ENCODE results near the gene FOXP1. TPM values are rescaled to one million over a fixed set of nuclear protein-coding genes. Genes with fewer than 3 reads are reported as not detected.

Gene FOXP1
- total and polyA plus RNA-seq, 8 donors, result 95.1 to 143 (median 123) TPM

DNA sequence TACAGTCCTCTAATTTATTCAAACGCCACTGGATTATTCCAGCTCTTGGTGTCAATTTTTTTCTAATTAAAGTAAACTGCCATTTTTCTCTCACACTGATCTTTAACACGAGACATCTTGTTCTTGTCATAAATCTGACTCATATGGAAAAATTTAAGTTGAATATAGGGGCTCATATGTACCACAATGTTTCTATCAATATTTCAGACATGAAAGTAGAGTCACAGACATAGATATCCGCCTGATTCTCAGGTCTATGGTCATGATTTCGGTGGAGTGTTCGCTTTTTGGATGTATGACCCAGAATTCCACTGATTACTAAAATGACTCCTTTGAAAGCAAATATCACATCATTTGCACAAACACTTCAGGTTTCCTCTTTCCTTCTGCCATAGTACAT is 552.8 kb downstream of the FOXP1 start:
- Histone ChIP-seq H3K4me1 (peaks cover 7 to 79% of the 10 kb centered on the region in 2 donors), H3K4me3 (no peak overlapping the region), H3K9me3 (no peaks in the 10 kb centered on the region), H3K36me3 (peaks cover 0 to 15% of the 10 kb centered on the region in 2 donors), H3K27me3 (no peaks in the 10 kb centered on the region), H3K27ac (peak overlapping the region in 1 of 2 donors; percentile 14)
- DNase-seq (no peak), ATAC-seq (no peak)
- intact Hi-C loops (cut with DNase I), result no loop called here
- TF ChIP-seq, protein P1, sequence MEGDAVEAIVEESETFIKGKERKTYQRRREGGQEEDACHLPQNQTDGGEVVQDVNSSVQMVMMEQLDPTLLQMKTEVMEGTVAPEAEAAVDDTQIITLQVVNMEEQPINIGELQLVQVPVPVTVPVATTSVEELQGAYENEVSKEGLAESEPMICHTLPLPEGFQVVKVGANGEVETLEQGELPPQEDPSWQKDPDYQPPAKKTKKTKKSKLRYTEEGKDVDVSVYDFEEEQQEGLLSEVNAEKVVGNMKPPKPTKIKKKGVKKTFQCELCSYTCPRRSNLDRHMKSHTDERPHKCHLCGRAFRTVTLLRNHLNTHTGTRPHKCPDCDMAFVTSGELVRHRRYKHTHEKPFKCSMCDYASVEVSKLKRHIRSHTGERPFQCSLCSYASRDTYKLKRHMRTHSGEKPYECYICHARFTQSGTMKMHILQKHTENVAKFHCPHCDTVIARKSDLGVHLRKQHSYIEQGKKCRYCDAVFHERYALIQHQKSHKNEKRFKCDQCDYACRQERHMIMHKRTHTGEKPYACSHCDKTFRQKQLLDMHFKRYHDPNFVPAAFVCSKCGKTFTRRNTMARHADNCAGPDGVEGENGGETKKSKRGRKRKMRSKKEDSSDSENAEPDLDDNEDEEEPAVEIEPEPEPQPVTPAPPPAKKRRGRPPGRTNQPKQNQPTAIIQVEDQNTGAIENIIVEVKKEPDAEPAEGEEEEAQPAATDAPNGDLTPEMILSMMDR (IDR thresholded peaks at IDR 0.05), result no peak

DNA sequence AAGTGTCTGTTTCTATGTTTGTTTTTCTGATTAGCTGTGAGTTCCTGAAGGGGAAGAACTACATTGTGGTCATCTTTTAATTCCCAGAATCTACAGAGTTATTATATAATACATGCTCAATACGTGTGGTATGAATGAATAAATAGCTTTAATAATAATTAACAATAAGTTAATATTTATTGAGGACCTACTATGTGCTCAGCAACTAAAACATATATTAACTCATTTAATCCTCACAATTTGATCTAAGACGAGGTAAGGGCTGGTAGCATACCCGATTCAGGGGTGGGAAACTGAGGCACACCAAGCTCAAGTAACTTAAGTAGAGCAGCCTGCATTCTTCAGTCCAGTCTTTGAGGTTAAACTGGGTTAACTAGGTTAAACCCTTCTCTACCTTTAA is 553.8 kb downstream of the FOXP1 start:
- Histone ChIP-seq H3K27me3 (no peaks in the 10 kb centered on the region), H3K27ac (no peak overlapping the region), H3K36me3 (peaks cover 0 to 8% of the 10 kb centered on the region in 2 donors), H3K4me3 (no peak overlapping the region), H3K4me1 (peaks cover 11 to 75% of the 10 kb centered on the region in 2 donors), H3K9me3 (no peaks in the 10 kb centered on the region)
- DNase-seq, result no peak
- intact Hi-C loops (cut with DNase I), result no loop called here
- TF ChIP-seq, protein P1 (IDR thresholded peaks at IDR 0.05), result no peak
- ATAC-seq, result no peak

DNA sequence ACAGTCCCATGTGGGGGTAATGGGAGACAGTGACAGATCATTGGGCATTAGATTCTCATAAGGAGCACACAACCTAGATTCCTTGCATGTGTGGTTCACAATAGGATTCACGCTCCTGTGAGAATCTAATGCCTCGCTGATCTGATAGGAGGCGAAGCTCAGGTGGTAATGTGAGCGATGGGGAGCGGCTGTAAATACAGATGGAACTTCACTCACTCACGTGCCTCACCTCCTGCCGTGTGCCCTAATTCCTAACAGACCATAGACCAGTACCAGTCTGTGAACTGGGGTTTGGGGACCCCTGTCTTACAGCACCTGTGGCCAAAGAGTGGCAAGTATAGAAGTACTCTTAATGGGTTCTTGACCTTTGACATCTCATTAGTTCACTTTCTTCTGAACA is 554.7 kb downstream of the FOXP1 start:
- peaks cover 11 to 69% of the 10 kb centered on the region in 2 donors for H3K4me1 ChIP-seq

DNA sequence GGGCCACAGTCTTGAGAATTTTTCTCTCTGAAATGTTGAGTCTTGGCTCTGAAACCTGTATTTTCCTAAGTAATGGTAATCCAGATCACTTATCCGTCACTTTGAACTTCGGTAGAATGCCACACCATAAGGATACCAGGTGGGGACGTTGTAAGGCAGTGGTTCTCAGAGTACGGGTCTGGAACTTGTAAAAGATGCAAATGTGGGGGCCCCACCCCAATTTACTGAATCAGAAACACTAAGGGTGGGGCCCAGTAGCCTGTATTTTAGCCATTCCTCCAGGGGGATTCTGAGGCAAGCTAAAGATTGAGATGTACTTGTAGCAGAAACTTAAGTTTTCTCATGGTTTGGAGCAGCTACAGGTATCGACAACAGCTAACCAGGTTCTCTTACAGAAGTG is 555.3 kb downstream of the FOXP1 start:
- Histone ChIP-seq H3K36me3 (peaks cover 0 to 5% of the 10 kb centered on the region in 2 donors), H3K4me1 (peaks cover 11 to 63% of the 10 kb centered on the region in 2 donors), H3K9me3 (no peaks in the 10 kb centered on the region), H3K27ac (no peak overlapping the region), H3K4me3 (no peak overlapping the region), H3K27me3 (no peaks in the 10 kb centered on the region)
- TF ChIP-seq, protein P1 (IDR thresholded peaks at IDR 0.05), result no peak
- intact Hi-C loops (cut with DNase I), result no loop called here
- no peak for DNase-seq
- ATAC-seq, result no peak

More for the DNA sequence above, 554.7 kb downstream of the FOXP1 start:
- no peak overlapping the region for H3K27ac ChIP-seq
- no peaks in the 10 kb centered on the region for H3K9me3 ChIP-seq
- DNase-seq (no peak), ATAC-seq (no peak)
- no peak overlapping the region for H3K4me3 ChIP-seq
- no peaks in the 10 kb centered on the region for H3K27me3 ChIP-seq
- TF ChIP-seq, protein P1 (IDR thresholded peaks at IDR 0.05), result no peak
- no peaks in the 10 kb centered on the region for H3K36me3 ChIP-seq
- intact Hi-C loops (cut with DNase I), result no loop called here

DNA sequence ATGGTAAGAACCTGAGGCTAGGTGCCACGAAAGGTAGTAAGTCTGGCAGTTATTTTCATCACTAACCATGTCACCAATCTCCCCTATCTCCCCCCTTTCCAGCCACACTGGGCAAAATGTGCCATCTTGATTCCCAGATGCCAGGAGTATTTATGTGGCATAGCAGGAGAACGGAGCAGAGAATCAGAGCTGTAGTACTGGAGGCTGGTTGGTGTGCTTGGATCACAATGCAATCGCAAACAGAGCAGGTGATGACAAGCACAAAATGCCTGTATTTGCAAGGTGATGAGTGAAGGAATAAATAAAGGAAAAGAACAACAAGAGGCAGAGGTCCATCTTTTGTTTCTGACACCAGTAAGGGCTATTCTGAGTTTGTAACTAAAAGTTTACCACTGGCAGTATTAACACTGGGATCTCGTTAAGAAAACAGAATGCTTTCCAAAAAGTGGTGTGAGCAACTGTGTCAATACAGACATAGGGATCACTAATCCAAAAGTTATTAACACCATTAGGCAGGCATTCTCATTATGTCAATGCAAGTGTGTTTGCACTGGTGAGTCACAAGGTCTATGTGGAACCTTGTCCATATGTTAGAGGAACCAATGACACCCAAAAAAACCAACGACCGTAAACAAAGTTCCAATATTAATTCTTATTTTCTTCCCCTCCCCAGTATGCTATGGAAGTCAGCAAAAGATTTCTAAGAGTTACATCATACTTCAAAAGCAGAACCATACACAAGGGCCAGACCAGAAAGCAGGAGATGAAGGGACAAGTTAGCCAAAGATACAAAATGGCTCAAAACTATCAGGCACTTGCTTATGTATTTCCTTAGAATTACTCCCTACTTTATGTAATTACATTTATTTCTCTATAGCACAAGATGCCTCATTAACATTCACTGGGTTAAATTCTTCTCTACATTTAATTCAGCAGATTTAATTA is 556.6 kb downstream of the FOXP1 start:
- peak overlapping the region; percentile 4 to 35 for H3K27ac ChIP-seq
- H3K4me1 ChIP-seq, result peaks cover 8 to 58% of the 10 kb centered on the region in 2 donors
- peaks cover 0 to 11% of the 10 kb centered on the region in 2 donors for H3K36me3 ChIP-seq
- DNase-seq, result no peak
- ATAC-seq, result peak; percentile 39
- no peaks in the 10 kb centered on the region for H3K27me3 ChIP-seq
- no peak overlapping the region for H3K4me3 ChIP-seq
- TF ChIP-seq, protein P1 (IDR thresholded peaks at IDR 0.05), result no peak
- intact Hi-C loops (cut with DNase I), result no loop called here
- H3K9me3 ChIP-seq, result no peaks in the 10 kb centered on the region
